Panc1 (cell line): ENCODE results near the gene PCNT. TPM values are rescaled to one million over a fixed set of nuclear protein-coding genes. Genes with fewer than 3 reads are reported as not detected.
"Not testable (repeated sequence)": the region's sequence is repeated elsewhere in the genome, so short reads cannot be mapped to it uniquely, and the experiment has no call there.

Source experiments
- ATAC-seq: fragments of 200-7000 bp; cut with Tn5 transposase; 2 replicates; pipeline ENCODE4 v1.9.1; 2020; ENCODE audit warnings: mild to moderate bottlenecking, moderate library complexity
- BruUV-seq: library from RNA; stranded (reverse); fragments of 400-500 nt; replicated peaks from 2 replicates; lab custom pipeline; 2021; lab: Mats Ljungman, UMichigan
- CTCF ChIA-PET: fragments of 300-600 bp; sonication (Branson Sonifier 250); formaldehyde crosslinking; loops from one replicate; lab custom pipeline; 2022; ENCODE audit warnings: antibody characterized with exemption; lab: Charles Lee
- POLR2A ChIA-PET: fragments of 300-600 bp; sonication (Branson Sonifier 250); formaldehyde crosslinking; loops from one replicate; lab custom pipeline; 2022; ENCODE audit warnings: antibody characterized with exemption; lab: Charles Lee
- DNase-seq: peaks from one replicate; pipeline ENCODE4 v3.0.0-alpha.2; 2010; ENCODE audit warnings: low read depth, low spot score
- H3K27ac ChIP-seq: 2 replicates; pipeline ENCODE4 v1.5.1; 2011; ENCODE audit warnings: mild to moderate bottlenecking, low read length, inconsistent platforms
- H3K27me3 ChIP-seq: fragments of 200-500 bp; sonication (Bioruptor generic); 2 replicates; pipeline ENCODE4 v1.6.0; 2014; ENCODE audit warnings: low read length, inconsistent platforms; ENCODE audit not compliant: control insufficient read depth, insufficient read depth
- H3K36me3 ChIP-seq: fragments of 200-500 bp; sonication (Bioruptor generic); 2 replicates; pipeline ENCODE4 v1.5.1; 2014; ENCODE audit warnings: inconsistent platforms, mild to moderate bottlenecking, low read length, moderate library complexity; ENCODE audit not compliant: control insufficient read depth, insufficient read depth
- H3K4me1 ChIP-seq: 2 replicates; pipeline ENCODE4 v1.5.1; 2011; ENCODE audit warnings: inconsistent platforms, mild to moderate bottlenecking, low read length, moderate library complexity; ENCODE audit not compliant: control insufficient read depth, insufficient read depth
- H3K4me3 ChIP-seq, 2 experiments: 2 replicates each; pipeline ENCODE4 v1.5.1; 2011 to 2012; ENCODE audit warnings: low read depth in 2 of 2, low read length in 2 of 2, mild to moderate bottlenecking in 2 of 2, inconsistent platforms in 1 of 2, moderate library complexity in 1 of 2
- H3K9me3 ChIP-seq: fragments of 200-500 bp; sonication (Bioruptor generic); 2 replicates; pipeline ENCODE4 v1.5.1; 2014; ENCODE audit warnings: low read depth, mild to moderate bottlenecking, inconsistent platforms, low read length, moderate library complexity; ENCODE audit not compliant: control insufficient read depth, insufficient read depth
- POLR2AphosphoS5 ChIP-seq: IDR thresholded peaks from 2 replicates; pipeline ENCODE4 v1.6.1; 2012; ENCODE audit warnings: mild to moderate bottlenecking, low read depth, low read length, moderate library complexity
- REST ChIP-seq, 2 experiments: IDR thresholded peaks; 2 replicates each; pipeline ENCODE4 v1.6.1; 2011 to 2012; ENCODE audit warnings: low read depth in 2 of 2, control low read depth in 1 of 2, low read length in 1 of 2, mild to moderate bottlenecking in 1 of 2, moderate library complexity in 1 of 2; ENCODE audit not compliant: insufficient read depth in 1 of 2
- SIN3A ChIP-seq: IDR thresholded peaks from 2 replicates; pipeline ENCODE4 v1.6.1; 2012; ENCODE audit warnings: low read depth, mild to moderate bottlenecking, low read length, moderate library complexity, borderline replicate concordance; ENCODE audit not compliant: insufficient read depth
- TCF7L2 ChIP-seq: IDR thresholded peaks from 2 replicates; pipeline ENCODE4 v1.6.1; 2011; ENCODE audit warnings: mild to moderate bottlenecking, low read depth, low read length, inconsistent platforms
- in situ Hi-C: cut with HindIII; loops from 2 replicates; pipeline ENCODE4 v1.10.0; 2016; ENCODE audit warnings: low sequenced_read_pairs, low pct_unique_long_range_greater_than_20kb
- intact Hi-C: fragments of 100-400 bp; cut with micrococcal nuclease; formaldehyde crosslinking; loops from one replicate; pipeline ENCODE4 v1.10.0; 2022; ENCODE audit not compliant: unreplicated experiment
- total RNA-seq: library from RNA; stranded (reverse); gene quantifications from one replicate; pipeline ENCODE4 v1.2.1, GENCODE V29; 2021; ENCODE audit not compliant: unreplicated experiment
- TF ChIP-seq, protein P1 (sequence below): fragments of 450-650 bp; IDR thresholded peaks from 2 replicates; pipeline ENCODE4 v1.5.1; 2017; ENCODE audit warnings: mild to moderate bottlenecking

Gene PCNT
- total RNA-seq, 1 experiment from 2014 or later, result 44.3 TPM

DNA sequence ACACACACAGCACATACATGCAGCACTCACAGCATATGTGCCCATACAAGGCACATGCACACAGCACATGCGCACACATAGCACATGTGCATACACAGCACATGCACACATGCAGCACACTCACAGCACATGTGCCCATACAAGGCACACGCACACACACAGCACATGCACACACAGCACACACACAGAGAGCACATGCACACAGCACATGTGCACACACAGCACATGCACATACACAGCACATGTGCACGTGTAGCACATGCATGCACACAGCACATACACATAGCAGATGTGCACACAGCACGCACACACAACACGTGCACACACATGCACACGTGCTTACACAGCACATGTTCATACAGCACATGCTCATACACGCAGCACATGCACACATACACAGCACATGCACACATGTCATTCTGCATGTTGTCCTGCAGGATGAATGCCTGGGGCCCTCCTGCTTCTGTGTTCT is 48.1 kb downstream of the PCNT start:
- CTCF ChIA-PET, result no interaction called here
- Histone ChIP-seq H3K4me3 (no peak overlapping the region), H3K27me3 (no peaks in the 10 kb centered on the region), H3K4me1 (no peaks in the 10 kb centered on the region), H3K36me3 (no peaks in the 10 kb centered on the region), H3K9me3 (no peaks in the 10 kb centered on the region), H3K27ac (no peak overlapping the region)
- ATAC-seq (no peak), DNase-seq (no peak)
- POLR2A ChIA-PET, result no interaction called here
- in situ Hi-C loops (no loop called here), intact Hi-C loops (no loop called here)
- BruUV-seq, result no TSS peak
- TF ChIP-seq REST (IDR thresholded peaks at IDR 0.05; ENCODE audit: insufficient read depth in 1 of 2, low read depth in 2 of 2, low read length in 1 of 2) (no peak), SIN3A (no peak), POLR2AphosphoS5 (no peak), TCF7L2 (no peak)
- TF ChIP-seq, protein P1, sequence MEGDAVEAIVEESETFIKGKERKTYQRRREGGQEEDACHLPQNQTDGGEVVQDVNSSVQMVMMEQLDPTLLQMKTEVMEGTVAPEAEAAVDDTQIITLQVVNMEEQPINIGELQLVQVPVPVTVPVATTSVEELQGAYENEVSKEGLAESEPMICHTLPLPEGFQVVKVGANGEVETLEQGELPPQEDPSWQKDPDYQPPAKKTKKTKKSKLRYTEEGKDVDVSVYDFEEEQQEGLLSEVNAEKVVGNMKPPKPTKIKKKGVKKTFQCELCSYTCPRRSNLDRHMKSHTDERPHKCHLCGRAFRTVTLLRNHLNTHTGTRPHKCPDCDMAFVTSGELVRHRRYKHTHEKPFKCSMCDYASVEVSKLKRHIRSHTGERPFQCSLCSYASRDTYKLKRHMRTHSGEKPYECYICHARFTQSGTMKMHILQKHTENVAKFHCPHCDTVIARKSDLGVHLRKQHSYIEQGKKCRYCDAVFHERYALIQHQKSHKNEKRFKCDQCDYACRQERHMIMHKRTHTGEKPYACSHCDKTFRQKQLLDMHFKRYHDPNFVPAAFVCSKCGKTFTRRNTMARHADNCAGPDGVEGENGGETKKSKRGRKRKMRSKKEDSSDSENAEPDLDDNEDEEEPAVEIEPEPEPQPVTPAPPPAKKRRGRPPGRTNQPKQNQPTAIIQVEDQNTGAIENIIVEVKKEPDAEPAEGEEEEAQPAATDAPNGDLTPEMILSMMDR, result no peak

DNA sequence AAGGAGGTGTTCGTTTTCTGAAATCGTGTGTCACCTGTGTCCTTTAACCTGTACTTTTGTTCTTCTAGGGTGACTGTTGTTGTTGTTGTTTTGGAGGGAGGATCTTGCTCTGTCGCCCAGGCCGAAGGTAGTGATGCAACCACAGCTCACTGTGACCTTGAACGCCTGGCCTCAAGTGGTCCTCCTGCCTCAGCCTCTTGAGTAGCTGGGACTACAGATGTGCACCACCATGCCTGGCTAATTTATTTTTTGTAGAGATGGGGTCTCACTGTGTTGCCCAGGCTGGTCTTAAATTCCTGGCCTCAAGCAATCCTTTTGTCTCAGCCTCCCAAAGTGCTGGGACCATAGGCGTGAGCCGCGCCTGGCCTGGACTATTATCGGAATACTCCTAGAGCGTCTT is 49.0 kb downstream of the PCNT start:
- ATAC-seq, POLR2A ChIA-PET, H3K4me1 ChIP-seq, H3K9me3 ChIP-seq, H3K27me3 ChIP-seq, BruUV-seq, CTCF ChIA-PET, DNase-seq, intact Hi-C loops, H3K4me3 ChIP-seq, H3K36me3 ChIP-seq, in situ Hi-C loops, H3K27ac ChIP-seq: not testable (repeated sequence)

GRCh38 chr21:46374761-46375389 is 50.9 kb downstream of the PCNT start:
- POLR2A ChIA-PET, result no interaction called here
- no TSS peak for BruUV-seq
- no peak overlapping the region for H3K4me3 ChIP-seq
- in situ Hi-C loops (no loop called here), intact Hi-C loops (no loop called here)
- H3K4me1 ChIP-seq, result no peaks in the 10 kb centered on the region
- no peaks in the 10 kb centered on the region for H3K27me3 ChIP-seq
- CTCF ChIA-PET, result no interaction called here
- ATAC-seq (no peak), DNase-seq (no peak)
- H3K36me3 ChIP-seq, result no peaks in the 10 kb centered on the region
- TF ChIP-seq, protein P1, result no peak
- TF ChIP-seq REST (IDR thresholded peaks at IDR 0.05; ENCODE audit: insufficient read depth in 1 of 2, low read depth in 2 of 2, low read length in 1 of 2) (no peak), TCF7L2 (no peak), SIN3A (no peak), POLR2AphosphoS5 (no peak)
- no peak overlapping the region for H3K27ac ChIP-seq
- no peaks in the 10 kb centered on the region for H3K9me3 ChIP-seq
